Activated naive CD8-positive, alpha-beta T cell treated with anti-CD3 and anti-CD28 coated beads, Interleukin-2, amount 10 ng/mL, durations not matched to agents 7 days and 5 days (primary cell): Measurements from ENCODE around the gene POLR3A. TPM values are rescaled to one million over a fixed set of nuclear protein-coding genes. Genes with fewer than 3 reads are reported as not detected.
"Not testable (repeated sequence)": the region's sequence is repeated elsewhere in the genome, so short reads cannot be mapped to it uniquely, and the experiment has no call there.

Experiments used
- ATAC-seq: fragments of 150-1000 bp; cut with Tn5 transposase; one replicate; pipeline ENCODE4 v1.10.0; 2021; ENCODE audit warnings: low read depth, moderate library complexity
- POLR2A ChIA-PET: fragments of 350-600 bp; sonication (Branson Sonifier 250); formaldehyde crosslinking; loops from one replicate; lab custom pipeline; 2021; ENCODE audit warnings: antibody characterized with exemption; lab: Charles Lee
- DNase-seq: peaks from one replicate; pipeline ENCODE4 v3.0.0; 2021
- H3K27ac Mint-ChIP-seq: one replicate; pipeline ENCODE4 v1.8.0; 2022; ENCODE audit warnings: mild to moderate bottlenecking, mixed read lengths
- H3K27me3 Mint-ChIP-seq: one replicate; pipeline ENCODE4 v1.8.0; 2022; ENCODE audit warnings: mild to moderate bottlenecking, moderate library complexity, mixed read lengths
- H3K36me3 Mint-ChIP-seq: one replicate; pipeline ENCODE4 v1.8.0; 2021; ENCODE audit warnings: mild to moderate bottlenecking, mixed read lengths
- H3K4me1 Mint-ChIP-seq: one replicate; pipeline ENCODE4 v1.8.0; 2021; ENCODE audit warnings: mixed read lengths
- H3K4me3 Mint-ChIP-seq: one replicate; pipeline ENCODE4 v1.8.0; 2022; ENCODE audit warnings: mild to moderate bottlenecking, moderate library complexity, mixed read lengths
- H3K9me3 Mint-ChIP-seq: one replicate; pipeline ENCODE4 v1.8.0; 2021; ENCODE audit warnings: mixed read lengths
- total RNA-seq, 2 experiments: library from RNA; stranded (reverse); gene quantifications; one replicate each; pipeline ENCODE4 v1.2.3, GENCODE V29; 2021

POLR3A gene
- 10 to 100 TPM; 18.7 to 20.2 TPM for total RNA-seq

GRCh38 chr10:78029269-78030226 lies at the start of gene POLR3A:
TSS of gene POLR3A (minus strand) at chr10:78029515. CDS start at chr10:78029407, 108 bp downstream.
- no peaks in the 10 kb centered on the region for H3K27me3 Mint-ChIP-seq
- POLR2A ChIA-PET: interaction anchor here (0.7 kb wide), 2 partner anchors 23 to 183 kb away, joined by 3 to 4 read pairs; no protein-coding TSS in a partner anchor
- ATAC-seq (peak; percentile 54), DNase-seq (peak; percentile 90)
- H3K4me1 Mint-ChIP-seq: peaks cover 17% of the 10 kb centered on the region
- H3K9me3 Mint-ChIP-seq: no peaks in the 10 kb centered on the region
- H3K36me3 Mint-ChIP-seq: peaks cover 21% of the 10 kb centered on the region
- H3K4me3 Mint-ChIP-seq: peak within 1 kb of the TSS; percentile 95
- peak within 1 kb of the TSS; percentile 90 for H3K27ac Mint-ChIP-seq

GRCh38 chr10:78078539-78079330 lies 49.4 kb upstream of the POLR3A start:
- ATAC-seq: no peak
- peaks cover 4% of the 10 kb centered on the region for H3K9me3 Mint-ChIP-seq
- no peak for DNase-seq
- no peak overlapping the region for H3K4me3 Mint-ChIP-seq
- no peaks in the 10 kb centered on the region for H3K4me1 Mint-ChIP-seq
- H3K27ac Mint-ChIP-seq: no peak overlapping the region
- POLR2A ChIA-PET: interaction anchor here (1.1 kb wide), 1 partner anchor 18 kb away, joined by 3 read pairs; no protein-coding TSS in a partner anchor
- H3K27me3 Mint-ChIP-seq: peaks cover 6% of the 10 kb centered on the region
- H3K36me3 Mint-ChIP-seq: no peaks in the 10 kb centered on the region

DNA sequence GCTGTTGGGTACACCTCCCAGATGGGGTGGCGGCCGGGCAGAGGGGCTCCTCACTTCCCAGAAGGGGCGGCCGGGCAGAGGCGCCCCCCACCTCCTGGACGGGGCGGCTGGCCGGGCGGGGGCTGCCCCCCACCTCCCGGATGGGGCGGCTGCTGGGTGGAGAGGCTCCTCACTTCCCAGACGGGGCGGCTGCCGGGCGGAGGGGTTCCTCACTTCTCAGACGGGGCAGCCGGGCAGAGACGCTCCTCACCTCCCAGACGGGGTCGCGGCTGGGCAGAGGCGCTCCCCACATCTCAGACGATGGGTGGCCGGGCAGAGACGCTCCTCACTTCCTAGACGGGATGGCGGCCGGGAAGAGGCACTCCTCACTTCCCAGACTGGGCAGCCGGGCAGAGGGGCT lies 46.5 kb upstream of the POLR3A start:
- H3K36me3 Mint-ChIP-seq, H3K27me3 Mint-ChIP-seq, H3K4me3 Mint-ChIP-seq, H3K9me3 Mint-ChIP-seq, H3K27ac Mint-ChIP-seq, DNase-seq, ATAC-seq, POLR2A ChIA-PET, H3K4me1 Mint-ChIP-seq: not testable (repeated sequence)

GRCh38 chr10:78072504-78072903 lies 43.2 kb upstream of the POLR3A start:
- ATAC-seq (no peak), DNase-seq (no peak)
- Mint-ChIP-seq H3K27me3 (peaks cover 3% of the 10 kb centered on the region), H3K27ac (no peak overlapping the region), H3K36me3 (no peaks in the 10 kb centered on the region), H3K9me3 (peaks cover 5% of the 10 kb centered on the region), H3K4me3 (no peak overlapping the region), H3K4me1 (peaks cover 2% of the 10 kb centered on the region)
- POLR2A ChIA-PET: no interaction called here

DNA sequence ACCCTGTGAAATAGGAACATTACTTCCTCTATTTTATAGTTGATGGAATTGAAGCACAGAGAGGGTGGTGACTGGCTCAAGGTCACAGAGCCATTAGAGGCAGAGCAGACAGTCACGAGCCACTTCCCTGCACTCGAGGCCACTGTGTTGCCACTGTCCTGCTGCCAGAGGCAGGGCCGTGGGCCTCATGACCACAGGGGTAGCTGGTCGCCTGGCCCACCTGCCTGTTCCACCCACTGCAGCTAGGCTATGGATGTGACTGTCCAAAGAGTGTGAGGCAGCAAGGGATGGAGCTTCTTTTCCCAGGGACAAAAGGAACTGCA lies 42.5 kb upstream of the POLR3A start:
- Mint-ChIP-seq H3K4me1 (peaks cover 4% of the 10 kb centered on the region), H3K9me3 (peaks cover 5% of the 10 kb centered on the region), H3K36me3 (no peaks in the 10 kb centered on the region), H3K4me3 (no peak overlapping the region), H3K27me3 (peaks cover 3% of the 10 kb centered on the region), H3K27ac (no peak overlapping the region)
- POLR2A ChIA-PET: no interaction called here
- no peak for ATAC-seq
- DNase-seq: no peak

DNA sequence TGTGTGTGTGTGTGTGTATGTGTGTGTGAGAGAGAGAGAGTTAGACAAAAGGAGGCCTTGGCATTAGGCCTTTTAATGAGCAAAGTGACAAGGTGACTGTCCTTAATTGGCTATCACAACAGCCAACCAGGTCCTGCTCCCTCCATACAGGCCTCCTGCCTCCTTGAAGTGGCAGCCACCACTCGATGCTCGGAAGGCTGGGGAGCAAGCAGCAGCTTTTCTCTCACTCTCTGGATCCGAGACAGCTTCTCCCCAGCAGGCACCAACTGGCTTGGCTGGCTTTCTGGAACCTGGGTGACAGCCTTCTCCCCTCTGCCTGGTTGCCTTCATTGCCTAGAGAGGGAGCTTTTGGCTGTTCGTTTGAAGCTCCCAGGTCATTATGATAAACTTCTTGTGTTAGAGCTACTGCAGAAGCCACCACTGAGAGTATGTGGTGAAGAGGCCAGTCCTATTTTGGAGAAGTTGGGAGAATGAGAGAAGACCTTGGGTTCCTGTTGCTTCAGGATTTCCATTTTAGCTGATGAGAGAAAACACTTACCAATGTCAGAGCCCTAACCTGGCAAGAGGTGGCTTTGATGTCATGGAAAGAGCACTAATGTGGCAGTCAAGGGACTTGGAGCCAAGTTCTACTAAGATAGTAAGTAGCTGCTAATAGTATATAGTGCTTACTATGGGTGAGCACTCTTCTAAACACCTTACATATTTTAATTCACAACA lies 42.0 kb upstream of the POLR3A start:
- POLR2A ChIA-PET: no interaction called here
- no peak overlapping the region for H3K27ac Mint-ChIP-seq
- no peak overlapping the region for H3K4me3 Mint-ChIP-seq
- ATAC-seq: no peak
- DNase-seq: no peak
- peaks cover 5% of the 10 kb centered on the region for H3K9me3 Mint-ChIP-seq
- peaks cover 3% of the 10 kb centered on the region for H3K27me3 Mint-ChIP-seq
- no peaks in the 10 kb centered on the region for H3K36me3 Mint-ChIP-seq
- peaks cover 7% of the 10 kb centered on the region for H3K4me1 Mint-ChIP-seq

GRCh38 chr10:78070726-78071125 lies 41.4 kb upstream of the POLR3A start:
- ATAC-seq (no peak), DNase-seq (no peak)
- Mint-ChIP-seq H3K9me3 (peaks cover 5% of the 10 kb centered on the region), H3K27me3 (peaks cover 3% of the 10 kb centered on the region), H3K36me3 (no peaks in the 10 kb centered on the region), H3K4me3 (no peak overlapping the region), H3K4me1 (peaks cover 10% of the 10 kb centered on the region), H3K27ac (peak overlapping the region; percentile 56)
- POLR2A ChIA-PET: no interaction called here

DNA sequence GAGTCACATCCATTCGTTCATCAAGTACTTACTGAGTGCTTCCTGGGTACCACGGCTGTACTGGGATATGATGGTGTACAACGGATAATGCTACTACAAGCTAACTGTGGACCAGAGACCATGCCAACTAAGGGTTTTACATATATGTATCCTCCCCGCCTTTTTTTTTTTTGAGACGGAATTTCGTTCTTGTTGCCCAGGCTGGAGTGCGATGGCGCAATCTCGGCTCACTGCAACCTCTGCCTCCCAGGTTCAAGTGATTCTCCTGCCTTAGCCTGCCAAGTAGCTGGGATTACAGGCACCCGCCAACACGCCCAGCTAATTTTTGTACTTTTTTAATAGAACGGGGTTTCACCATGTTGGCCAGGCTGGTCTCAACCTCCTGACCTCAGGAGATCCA lies 40.7 kb upstream of the POLR3A start:
- POLR2A ChIA-PET, H3K27ac Mint-ChIP-seq, H3K27me3 Mint-ChIP-seq, H3K36me3 Mint-ChIP-seq, H3K9me3 Mint-ChIP-seq, ATAC-seq, DNase-seq, H3K4me3 Mint-ChIP-seq: not testable (repeated sequence)
- H3K4me1 Mint-ChIP-seq: peaks cover 14% of the 10 kb centered on the region

DNA sequence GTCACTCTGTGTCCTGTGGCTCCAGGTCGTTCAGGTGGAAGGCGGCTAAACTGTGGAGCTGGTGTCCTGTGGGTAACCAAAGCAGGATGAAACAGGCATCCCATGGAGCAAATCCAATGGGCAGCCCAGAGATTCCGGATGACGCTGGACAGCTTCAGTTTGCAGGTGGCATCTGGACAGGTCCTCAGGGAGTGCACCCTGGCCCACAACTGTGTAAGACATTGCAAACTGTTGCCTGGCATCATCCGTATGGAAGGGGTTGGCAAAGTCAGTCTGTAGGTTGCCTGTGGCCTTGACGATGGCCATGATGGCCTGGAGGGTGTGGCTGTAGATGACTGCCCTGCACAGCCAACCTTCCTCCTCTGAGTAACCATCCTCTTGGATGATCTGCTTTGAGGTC lies 39.8 kb upstream of the POLR3A start:
- peaks cover 14% of the 10 kb centered on the region for H3K4me1 Mint-ChIP-seq
- H3K4me3 Mint-ChIP-seq: no peak overlapping the region
- H3K27ac Mint-ChIP-seq: no peak overlapping the region
- H3K36me3 Mint-ChIP-seq: peaks cover 1% of the 10 kb centered on the region
- no peak for DNase-seq
- H3K27me3 Mint-ChIP-seq: peaks cover 3% of the 10 kb centered on the region
- H3K9me3 Mint-ChIP-seq: peaks cover 2% of the 10 kb centered on the region
- no peak for ATAC-seq
- POLR2A ChIA-PET: no interaction called here

- no peak for ATAC-seq
- peaks cover 1% of the 10 kb centered on the region for H3K36me3 Mint-ChIP-seq
- POLR2A ChIA-PET: no interaction called here
- no peak for DNase-seq
- H3K4me3 Mint-ChIP-seq: no peak overlapping the region
- H3K9me3 Mint-ChIP-seq: no peaks in the 10 kb centered on the region
- H3K27me3 Mint-ChIP-seq: no peaks in the 10 kb centered on the region
- H3K27ac Mint-ChIP-seq: no peak overlapping the region
- peaks cover 34% of the 10 kb centered on the region for H3K4me1 Mint-ChIP-seq
Measured at GRCh38 chr10:78066728-78067430, 37.6 kb upstream of the POLR3A start.

- H3K36me3 Mint-ChIP-seq: peaks cover 1% of the 10 kb centered on the region
- H3K27ac Mint-ChIP-seq: no peak overlapping the region
- no peak overlapping the region for H3K4me3 Mint-ChIP-seq
- peaks cover 43% of the 10 kb centered on the region for H3K4me1 Mint-ChIP-seq
- H3K9me3 Mint-ChIP-seq: no peaks in the 10 kb centered on the region
- ATAC-seq (no peak), DNase-seq (no peak)
- no peaks in the 10 kb centered on the region for H3K27me3 Mint-ChIP-seq
- POLR2A ChIA-PET: interaction anchor here (0.6 kb wide), 1 partner anchor 9 kb away, joined by 3 read pairs; no protein-coding TSS in a partner anchor
Measured at GRCh38 chr10:78066012-78066411, 36.7 kb upstream of the POLR3A start.

- Mint-ChIP-seq H3K4me1 (peaks cover 43% of the 10 kb centered on the region), H3K4me3 (no peak overlapping the region), H3K9me3 (no peaks in the 10 kb centered on the region), H3K36me3 (peaks cover 1% of the 10 kb centered on the region), H3K27me3 (no peaks in the 10 kb centered on the region), H3K27ac (peak overlapping the region; percentile 40)
- no peak for ATAC-seq
- no peak for DNase-seq
- POLR2A ChIA-PET: interaction anchor here (0.6 kb wide), 1 partner anchor 9 kb away, joined by 3 read pairs; no protein-coding TSS in a partner anchor
Measured at GRCh38 chr10:78065611-78066010, 36.3 kb upstream of the POLR3A start.
